Left renal cortex interstitium (tissue), 4 donors: Measurements from ENCODE around the gene ETS1. TPM values are rescaled to one million over a fixed set of nuclear protein-coding genes. Genes with fewer than 3 reads are reported as not detected.

Experiments
- DNase-seq, 4 donors: peaks; one replicate each; pipeline ENCODE4 v3.0.0-alpha.2; 2013; ENCODE audit warnings: low read depth in 4 of 4, low spot score in 2 of 4, missing footprints in 1 of 4
- polyA plus RNA-seq, 4 donors: library from polyadenylated mRNA; unstranded; fragments of 120-200 nt; gene quantifications; one replicate each; pipeline ENCODE4 v1.2.1, GENCODE V29; 2013; ENCODE audit not compliant: insufficient read length in 4 of 4

The ETS1 gene
- polyA plus RNA-seq, 4 donors, result 64.0 to 80.3 (median 71.7) TPM

DNA sequence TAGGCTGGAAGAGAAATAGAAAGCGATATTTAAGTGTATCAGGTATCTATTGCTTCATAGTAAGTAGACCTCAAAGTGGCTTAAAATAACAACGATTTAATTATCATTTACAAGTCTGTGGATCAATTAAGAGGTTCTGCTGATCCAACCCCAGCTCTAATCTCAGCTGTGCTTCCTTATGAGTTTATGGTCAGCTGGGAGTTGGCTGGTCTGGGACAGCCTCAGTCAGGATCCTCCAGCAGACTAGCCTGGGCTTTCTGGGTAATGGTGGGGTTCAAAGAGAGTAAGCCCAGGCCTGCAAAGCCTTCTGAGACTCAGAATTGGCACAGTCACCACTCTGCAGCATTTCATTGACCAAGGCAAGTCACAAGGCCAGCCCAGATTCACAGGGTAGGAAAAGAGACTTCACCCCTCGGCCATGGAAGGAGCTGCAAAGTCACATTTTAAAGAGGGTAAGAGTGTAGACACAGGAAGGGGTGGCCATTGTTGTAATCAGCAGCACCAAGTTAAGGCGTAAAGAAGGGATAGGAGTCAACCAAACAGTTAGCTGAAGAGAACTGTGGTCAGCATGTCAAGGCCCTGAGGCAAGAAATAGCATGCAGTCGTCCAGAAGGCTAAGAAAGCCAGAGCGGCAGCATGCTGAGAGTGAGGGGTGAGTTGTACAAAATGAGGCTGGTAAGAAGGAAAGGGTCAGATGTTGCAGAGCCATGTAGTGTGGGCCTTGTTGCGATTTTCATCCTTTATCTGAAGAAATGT, 168.2 kb downstream of the ETS1 start:
- DNase-seq, result no peak

DNA sequence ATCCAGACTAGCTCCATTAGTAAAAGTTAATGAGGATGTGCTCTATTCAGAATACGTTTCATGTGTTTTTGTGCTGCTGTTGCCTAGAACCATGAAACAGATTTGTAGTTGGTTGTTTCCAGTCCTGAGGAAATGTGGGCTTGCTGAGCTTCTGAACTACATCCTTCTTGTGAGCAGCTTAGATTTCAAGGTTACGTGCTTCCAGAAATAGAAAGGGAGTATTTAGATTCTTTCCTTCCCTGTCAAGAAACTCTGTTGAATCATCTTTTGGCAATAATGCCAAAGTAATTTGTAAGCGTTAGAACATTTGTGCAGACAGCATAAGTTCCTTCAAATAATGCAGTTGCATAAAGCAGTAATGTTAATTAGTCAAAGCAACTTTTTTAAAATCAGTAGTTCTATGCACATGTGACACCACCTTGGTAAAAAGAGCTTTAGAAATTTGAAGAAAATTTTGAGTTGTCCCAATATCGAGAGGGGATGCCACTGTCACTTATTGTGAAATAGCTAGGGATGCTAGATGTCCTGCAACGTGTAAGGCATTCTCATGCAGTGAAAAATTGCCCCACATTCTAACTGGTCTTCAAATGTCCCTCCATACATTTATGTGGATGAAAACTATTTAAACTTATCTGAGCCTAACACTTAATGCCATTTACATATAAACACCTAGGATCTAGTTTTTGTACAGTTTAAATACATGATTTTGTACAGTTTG, 169.6 kb downstream of the ETS1 start:
- DNase-seq, result no peak

DNA sequence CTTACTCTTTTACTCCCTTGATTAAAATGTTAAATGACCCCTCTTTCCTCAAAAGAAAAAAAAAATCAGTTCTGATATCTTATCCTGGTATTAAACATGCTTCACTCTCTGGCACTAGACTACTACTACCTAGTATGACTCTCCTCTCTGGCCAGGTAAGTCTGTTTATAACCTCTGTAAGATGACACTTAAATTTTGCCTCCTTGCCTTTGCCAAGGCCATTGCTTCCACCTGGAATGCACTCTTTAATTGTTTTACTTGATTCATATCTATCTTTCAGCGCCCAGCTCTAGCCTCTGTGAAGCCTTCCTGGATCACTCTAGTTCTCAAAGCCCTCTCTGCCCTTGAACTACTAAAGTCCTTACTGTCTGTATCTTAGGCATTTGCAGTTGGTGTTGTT, 170.4 kb downstream of the ETS1 start:
- no peak for DNase-seq

DNA sequence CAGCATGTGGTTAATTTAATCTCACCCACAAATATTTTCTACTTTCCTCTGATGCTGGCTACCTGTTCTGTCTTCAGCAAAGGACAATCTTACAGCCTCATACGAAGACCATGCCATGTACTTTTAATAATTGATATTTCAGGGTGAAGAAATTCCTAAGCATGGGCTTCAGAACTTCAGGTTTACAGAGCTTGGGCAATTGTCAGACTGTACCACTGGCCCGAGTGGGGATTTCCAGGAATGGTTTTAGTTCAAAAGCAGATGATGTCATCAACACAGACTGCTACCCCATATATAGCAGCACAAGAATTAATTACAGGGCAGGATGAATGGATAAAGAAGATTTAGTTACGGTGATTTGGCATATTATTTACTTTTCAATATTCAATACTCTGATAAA, 171.8 kb downstream of the ETS1 start:
- DNase-seq, result no peak

DNA sequence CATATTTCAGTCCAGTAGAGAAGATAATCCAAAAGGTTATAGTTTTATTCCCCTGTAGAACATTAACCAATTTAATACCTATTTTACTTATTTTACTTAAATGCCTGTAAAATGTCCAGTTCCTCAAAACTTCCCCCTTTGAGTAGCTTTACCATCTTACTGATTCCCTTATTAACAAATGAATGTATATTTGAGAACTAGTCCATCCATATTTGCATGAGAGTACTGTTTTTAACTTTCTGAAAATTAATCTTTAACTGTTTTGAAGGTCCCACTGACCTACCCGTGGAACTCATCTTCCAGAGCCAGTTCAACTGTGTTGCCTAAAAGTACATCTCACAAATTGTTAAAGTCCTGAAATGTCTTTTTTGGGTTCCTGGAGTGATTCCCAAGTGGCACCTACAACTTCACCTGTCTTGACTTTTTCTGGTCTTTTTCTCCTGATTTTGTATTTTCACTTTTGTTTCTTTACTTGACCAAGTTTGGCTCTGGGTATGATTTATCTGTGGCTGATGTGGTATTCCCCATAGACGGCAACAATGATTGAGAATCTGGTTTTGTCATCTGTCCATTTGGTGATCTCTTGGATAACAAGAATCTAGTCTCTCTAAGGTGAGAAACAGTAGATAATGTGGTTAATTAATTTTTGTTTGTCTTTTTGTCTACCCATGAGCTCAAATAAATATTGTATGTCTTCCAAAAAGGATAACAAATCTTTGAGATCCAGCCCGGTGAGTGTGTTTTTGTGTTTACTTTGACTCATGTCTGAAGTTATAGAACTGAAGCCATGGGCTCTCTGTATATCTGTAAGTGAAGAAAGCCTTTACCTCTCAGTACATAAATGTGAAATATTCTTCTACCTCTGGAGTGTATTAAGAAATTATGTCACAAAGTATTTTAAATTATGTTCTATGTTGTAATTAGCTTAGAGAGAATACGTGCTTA, 174.2 kb downstream of the ETS1 start:
- no peak for DNase-seq

DNA sequence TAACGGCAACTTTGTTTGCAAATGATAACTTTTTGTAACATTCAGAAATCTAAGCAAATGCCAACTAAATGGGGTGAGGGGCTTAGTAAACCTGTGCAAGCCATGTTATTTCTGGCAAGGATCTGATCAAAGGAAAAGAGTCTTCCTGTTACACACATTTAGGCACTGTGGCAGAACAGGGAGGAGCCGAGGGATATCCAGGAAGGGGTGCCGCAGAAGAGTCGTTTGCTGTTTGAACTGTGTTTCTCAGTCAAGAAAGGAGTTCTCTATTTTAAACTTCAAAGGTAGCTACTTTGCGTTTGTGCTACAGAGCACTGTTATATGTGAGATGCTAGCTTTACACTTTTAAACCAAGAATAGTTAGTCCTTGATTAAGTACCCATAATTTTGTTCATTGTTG, 175.5 kb downstream of the ETS1 start:
- DNase-seq, result no peak

DNA sequence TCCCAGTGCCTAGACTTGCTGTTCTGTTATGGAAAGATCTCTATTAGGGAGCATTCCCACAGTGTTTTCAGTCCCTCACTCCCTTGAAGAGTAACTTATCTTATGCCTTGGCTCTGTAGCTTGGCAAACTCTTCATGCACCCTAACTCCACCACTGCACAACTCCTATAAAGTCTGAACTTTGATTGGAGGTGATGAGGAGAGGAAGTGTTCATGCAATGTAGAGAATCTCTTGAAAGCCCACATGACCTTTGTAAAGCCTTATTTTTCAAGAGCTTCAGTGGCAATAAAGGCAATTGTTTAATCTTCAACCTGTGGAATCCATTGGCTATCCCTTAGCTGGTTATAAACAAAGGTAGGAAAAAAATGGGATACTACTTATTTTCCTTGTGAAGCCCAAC, 176.2 kb downstream of the ETS1 start:
- DNase-seq, result no peak

DNA sequence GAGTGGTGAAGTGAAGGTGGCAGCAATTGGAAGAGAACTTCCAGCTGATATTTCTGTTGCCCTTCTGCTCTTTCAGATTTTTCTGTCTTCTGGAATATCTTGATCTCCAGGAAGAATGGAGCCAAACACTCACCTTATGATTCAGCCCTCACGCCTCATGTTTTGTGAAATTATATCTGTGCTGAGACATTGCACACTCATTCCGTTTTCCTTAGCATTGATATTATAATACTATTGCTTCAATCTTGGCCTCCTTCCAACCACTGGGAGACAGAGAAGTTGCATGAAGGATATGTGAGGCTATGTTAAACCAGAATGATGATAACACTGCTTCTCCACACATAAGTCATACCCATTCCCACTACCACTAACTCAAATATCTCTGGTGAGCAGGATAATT, 177.9 kb downstream of the ETS1 start:
- DNase-seq, result no peak

Other genes starting within 250 kb of the ETS1 start
- 10 to 100 TPM; 25.6 to 31.7 (median 28.1) TPM for gene FLI1, start 106.5 kb upstream of the ETS1 start, polyA plus RNA-seq